Heart right ventricle (tissue), 16 donors: Measurements from ENCODE around the gene PIBF1. TPM values are rescaled to one million over a fixed set of nuclear protein-coding genes. Genes with fewer than 3 reads are reported as not detected.

Experiments
- ATAC-seq, 8 donors: fragments of 200-7000 bp; cut with Tn5 transposase; one replicate each; pipeline ENCODE4 v1.9.1; 2020; ENCODE audit warnings: mild to moderate bottlenecking in 8 of 8, moderate library complexity in 8 of 8, moderate number of reproducible peaks in 1 of 8
- DNase-seq, 2 donors: peaks; one replicate each; pipeline ENCODE4 v3.0.0-alpha.2; 2020
- H3K27ac ChIP-seq, 10 donors: fragments of 200-600 bp; sonication (generic) in 2 of 10; one replicate each; pipeline versions ENCODE4 v1.5.0 to v1.8.0; 2020 to 2022; ENCODE audit warnings: mild to moderate bottlenecking in 3 of 10
- H3K27me3 ChIP-seq, 7 donors: fragments of 200-600 bp; one replicate each; pipeline ENCODE4 v1.8.0; 2021 to 2022; ENCODE audit warnings: mild to moderate bottlenecking in 2 of 7
- H3K36me3 ChIP-seq, 9 donors: fragments of 200-600 bp; sonication (generic) in 1 of 9; one replicate each; pipeline versions ENCODE4 v1.5.0 to v1.8.0; 2020 to 2022; ENCODE audit warnings: mild to moderate bottlenecking in 2 of 9
- H3K4me1 ChIP-seq, 9 donors: fragments of 200-600 bp; sonication (generic) in 1 of 9; one replicate each; pipeline versions ENCODE4 v1.5.0 to v1.8.0; 2020 to 2022; ENCODE audit warnings: mild to moderate bottlenecking in 4 of 9
- H3K4me3 ChIP-seq, 10 donors: fragments of 200-600 bp; sonication (generic) in 2 of 10; one replicate each; pipeline versions ENCODE4 v1.5.0 to v1.8.0; 2020 to 2022; ENCODE audit warnings: mild to moderate bottlenecking in 7 of 10, moderate library complexity in 2 of 10
- H3K9me3 ChIP-seq, 11 donors: fragments of 200-600 bp in 10 of 11; sonication (generic) in 2 of 11; one replicate each; pipeline versions ENCODE4 v1.5.0 to v1.8.0; 2013 to 2022; ENCODE audit warnings: mild to moderate bottlenecking in 2 of 11, control low read depth in 1 of 11, moderate library complexity in 1 of 11
- CTCF ChIP-seq, 9 donors: fragments of 200-600 bp; sonication (generic) in 2 of 9; IDR thresholded peaks; one replicate each; pipeline versions ENCODE4 v1.5.0 to v1.8.0; 2021 to 2022; ENCODE audit warnings: antibody characterized with exemption in 9 of 9, mild to moderate bottlenecking in 5 of 9, moderate library complexity in 1 of 9
- WGBS, 2 donors: extraction: QIAGEN DNeasy Blood & Tissue Kit; methylation state at CpG; one replicate each; pipeline ENCODE4 v1.1.7; 2013; ENCODE audit warnings: inconsistent platforms in 1 of 2; 5-methylcytosine and 5-hydroxymethylcytosine counted together
- intact Hi-C, 10 donors: fragments of 100-400 bp; cut with DNase I; formaldehyde crosslinking; loops; one replicate each; pipeline versions ENCODE4 v1.11.1 to v1.14.2; 2022
- long read RNA-seq, 3 donors: library from polyadenylated mRNA; unstranded; transcript quantifications; one replicate each; pipeline ENCODE4 v2.0.0, GENCODE V29; 2020 to 2021
- polyA plus RNA-seq, 2 donors: library from polyadenylated mRNA; stranded (reverse); fragments of 200-250 nt; gene quantifications; one replicate each; pipeline ENCODE4 v1.2.3, GENCODE V29; 2013
- total RNA-seq, 10 donors: library from RNA; stranded (reverse); fragmentation: NEBNext Ultra II Directional in 3 of 10; extraction: Animal tissue kit (Norgen Biotek cat#: 25700) in 3 of 10; gene quantifications; one replicate each; pipeline versions ENCODE4 v1.2.1 to v1.2.4, GENCODE V29; 2021 to 2023
- donor health status: Arrhythmogenic right ventricular cardiomyopathy.
- donor health status: ischemic (EF 13 %, LVEDD 7.1; RV severe dilation, severe dysfunction).
- donor health status: healthy with polysubstance abuse.
- donor health status: DM: no; HTN: yes; CAD: no.
- donor health status: DM: no; HTN: no; CAD: no.
- donor health status: ischemic (EF 25% LVEDD 6.9; RV normal size, moderate dysfunction).
- donor health status: ischemic (EF 25% LVEDD 5.7; RV mildly dilated, moderate dysfunction).
- donor health status: healthy.
- donor health status: DM: yes; HTN: yes; CAD: no.
- donor health status: Ischemic cardiomyopathy.
- donor health status: ischemic (EF 35%, LVEDD 5.7; RV mildly dilated, moderate dysfunction).
- donor health status: nonischemic (EF 11% LVEDD 7.7; RV severe dilation, severe dysfunction).
- donor health status: DM: yes; HTN: yes; CAD: no.
- donor health status: PGD.
- donor health status: ischemic (EF 29% LVEDD 5.4; RV normal size, mild dysfunction).
- donor health status: nonischemic (EF 23%, LVEDD 6.1; RV moderate dilation, normal function).

Gene PIBF1
- total RNA-seq (10 to 100 TPM; 12.1 to 20.9 (median 16.7) TPM), polyA plus RNA-seq (10 to 100 TPM in 1 of 2 donors, 1 to 10 TPM in 1; 7.5 to 17.9 TPM)
- long read RNA-seq, donor 1, transcript PIBF1-201 (18 exons, 3,154 nt): major isoform, 16 of 18 reads
- long read RNA-seq, donor 1, partial matches to known transcripts: 0 of 18 reads
- long read RNA-seq, donor 1, other reads (novel, unspliced or antisense): 2 of 18 reads
- long read RNA-seq, donor 2, transcript PIBF1-201 (18 exons, 3,154 nt): major isoform, 19 of 30 reads
- long read RNA-seq, donor 2, partial matches to known transcripts: 3 of 30 reads
- long read RNA-seq, donor 2, other reads (novel, unspliced or antisense): 8 of 30 reads
- long read RNA-seq, donor 3, transcript PIBF1-201 (18 exons, 3,154 nt): major isoform, 13 of 28 reads
- long read RNA-seq, donor 3, partial matches to known transcripts: 8 of 28 reads
- long read RNA-seq, donor 3, other reads (novel, unspliced or antisense): 7 of 28 reads

- peak in 1 of 9 donors; percentile 10 for TF ChIP-seq CTCF (IDR thresholded peaks at IDR 0.05)
- intact Hi-C loops: loop anchor here in 5 of 10 donors (2.0 to 10.0 kb wide), 3 partner anchors 54 to 57 kb away; partner anchors contain the start of genes BORA (in 5 of the 5) and MZT1 (in 5 of the 5)
- Histone ChIP-seq H3K4me1 (peaks cover 0 to 56% (median 40%) of the 10 kb centered on the region in 9 donors), H3K27me3 (no peaks in the 10 kb centered on the region), H3K27ac (peak within 1 kb of the TSS; percentile 38 to 95 (median 90)), H3K36me3 (peaks cover 0 to 56% (median 14%) of the 10 kb centered on the region in 9 donors), H3K4me3 (peak within 1 kb of the TSS; percentile 85 to 99 (median 94)), H3K9me3 (no peaks in the 10 kb centered on the region)
- ATAC-seq (peak; percentile 100), DNase-seq (peak; percentile 95 to 98)
- 0 to 1% methylated on average over 81 of the region's 81 CpGs for WGBS, 2 donors
Observed at GRCh38 chr13:72781451-72782439, at the start of gene PIBF1, which contains the start of gene DIS3. TSS of gene PIBF1 (plus strand) at chr13:72782133. CDS start at chr13:72783470, 1,337 bp downstream. TSS of gene DIS3 (minus strand) at chr13:72781900. CDS start at chr13:72781832, 68 bp downstream.

- intact Hi-C loops: no loop called here
- Histone ChIP-seq H3K9me3 (no peaks in the 10 kb centered on the region), H3K4me3 (no peak overlapping the region), H3K27me3 (no peaks in the 10 kb centered on the region), H3K27ac (no peak overlapping the region), H3K4me1 (no peaks in the 10 kb centered on the region), H3K36me3 (peaks cover 0 to 60% (median 0%) of the 10 kb centered on the region in 9 donors)
- ATAC-seq: no peak
- 97% methylated on average over 3 of the region's 3 CpGs for WGBS, 2 donors
- TF ChIP-seq CTCF (IDR thresholded peaks at IDR 0.05): no peak
- no peak for DNase-seq
Observed at GRCh38 chr13:72737033-72737432, 44.9 kb upstream of the PIBF1 start.

GRCh38 chr13:72740015-72740414 is 41.9 kb upstream of the PIBF1 start:
- ATAC-seq (no peak), DNase-seq (no peak)
- peaks cover 0 to 56% (median 6%) of the 10 kb centered on the region in 9 donors for H3K36me3 ChIP-seq
- H3K9me3 ChIP-seq: no peaks in the 10 kb centered on the region
- H3K4me3 ChIP-seq: no peak overlapping the region
- intact Hi-C loops: no loop called here
- no peaks in the 10 kb centered on the region for H3K27me3 ChIP-seq
- no peaks in the 10 kb centered on the region for H3K4me1 ChIP-seq
- 50 to 67% methylated on average over 1 of the region's 1 CpG for WGBS, 2 donors
- H3K27ac ChIP-seq: no peak overlapping the region
- no peak for TF ChIP-seq CTCF (IDR thresholded peaks at IDR 0.05)

- no peaks in the 10 kb centered on the region for H3K9me3 ChIP-seq
- H3K4me3 ChIP-seq: no peak overlapping the region
- 82 to 96% methylated on average over 1 of the region's 1 CpG for WGBS, 2 donors
- no peak overlapping the region for H3K27ac ChIP-seq
- H3K36me3 ChIP-seq: peaks cover 0 to 71% (median 6%) of the 10 kb centered on the region in 9 donors
- H3K27me3 ChIP-seq: no peaks in the 10 kb centered on the region
- intact Hi-C loops: no loop called here
- no peaks in the 10 kb centered on the region for H3K4me1 ChIP-seq
- no peak for TF ChIP-seq CTCF (IDR thresholded peaks at IDR 0.05)
- ATAC-seq: no peak
- no peak for DNase-seq
Observed at GRCh38 chr13:72745260-72745659, 36.7 kb upstream of the PIBF1 start.
